ENCODE measurements around the gene TTLL5.

TTLL5 gene

DNA sequence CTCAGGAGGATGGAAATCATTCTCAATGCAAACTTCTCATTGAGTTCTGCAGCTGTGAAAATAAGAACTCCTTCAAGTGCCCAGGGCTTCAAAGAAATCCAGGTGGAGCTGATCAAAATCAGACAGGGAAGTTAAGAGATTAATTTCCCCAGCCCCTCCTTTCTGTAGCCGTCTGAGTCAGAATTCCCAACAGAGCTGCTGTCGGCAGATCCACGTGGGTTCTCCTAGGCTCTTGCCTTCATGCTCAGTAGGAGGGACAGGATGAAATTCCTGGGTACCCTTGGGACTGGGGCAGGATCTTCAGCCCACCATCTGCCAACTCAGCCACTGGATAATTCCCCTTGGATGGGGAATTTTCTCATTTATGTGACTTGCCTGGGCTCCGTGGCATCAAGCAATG lies 307.4 kb downstream of the TTLL5 start:
- TF ChIP-seq TEAD4 (IDR thresholded peaks at IDR 0.05) (no peak), RAD21 (IDR thresholded peaks at IDR 0.05; ENCODE audit: low read depth) (no peak), CEBPB (IDR thresholded peaks at IDR 0.05) (no peak), YY1 (IDR thresholded peaks at IDR 0.05; ENCODE audit: low read depth) (no peak)
- TF ChIP-seq, protein P1, sequence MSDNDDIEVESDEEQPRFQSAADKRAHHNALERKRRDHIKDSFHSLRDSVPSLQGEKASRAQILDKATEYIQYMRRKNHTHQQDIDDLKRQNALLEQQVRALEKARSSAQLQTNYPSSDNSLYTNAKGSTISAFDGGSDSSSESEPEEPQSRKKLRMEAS (IDR thresholded peaks at IDR 0.05) = no peak
- TF ChIP-seq, protein P2, sequence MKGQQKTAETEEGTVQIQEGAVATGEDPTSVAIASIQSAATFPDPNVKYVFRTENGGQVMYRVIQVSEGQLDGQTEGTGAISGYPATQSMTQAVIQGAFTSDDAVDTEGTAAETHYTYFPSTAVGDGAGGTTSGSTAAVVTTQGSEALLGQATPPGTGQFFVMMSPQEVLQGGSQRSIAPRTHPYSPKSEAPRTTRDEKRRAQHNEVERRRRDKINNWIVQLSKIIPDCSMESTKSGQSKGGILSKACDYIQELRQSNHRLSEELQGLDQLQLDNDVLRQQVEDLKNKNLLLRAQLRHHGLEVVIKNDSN (IDR thresholded peaks at IDR 0.05) = no peak

DNA sequence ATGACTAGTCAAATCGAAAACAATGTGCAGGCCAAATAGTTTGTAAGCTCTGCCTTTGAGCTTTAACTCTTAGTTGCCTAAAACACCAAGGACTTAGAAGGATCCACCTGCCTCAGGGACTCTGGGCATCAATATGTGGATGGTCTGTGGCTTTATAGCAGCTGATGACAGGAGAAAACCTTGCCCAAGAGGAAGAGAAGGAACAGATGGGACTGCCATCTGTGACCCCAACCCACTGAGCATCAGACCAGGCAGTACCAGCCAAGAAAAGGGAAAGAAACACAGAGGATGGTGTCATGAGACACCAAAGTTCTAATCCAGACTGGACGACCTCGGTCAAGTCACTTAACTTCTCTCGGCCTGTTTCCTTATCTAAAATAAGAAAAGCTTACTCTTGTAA lies 308.1 kb downstream of the TTLL5 start:
- TF ChIP-seq CEBPB (IDR thresholded peaks at IDR 0.05) = no peak
- no peak for TF ChIP-seq ZBTB7A (IDR thresholded peaks at IDR 0.05; ENCODE audit: low read depth)
- TF ChIP-seq TEAD4 (IDR thresholded peaks at IDR 0.05) = no peak
- no peak for TF ChIP-seq NFIC (IDR thresholded peaks at IDR 0.05)
- TF ChIP-seq, protein P1 (IDR thresholded peaks at IDR 0.05) = no peak
- TF ChIP-seq, protein P2 (IDR thresholded peaks at IDR 0.05) = no peak
- no peak for TF ChIP-seq TAF1 (IDR thresholded peaks at IDR 0.05; ENCODE audit: low read depth)
- TF ChIP-seq YY1 (IDR thresholded peaks at IDR 0.05; ENCODE audit: low read depth) = no peak
- TF ChIP-seq EGR1 (IDR thresholded peaks at IDR 0.05) = no peak
- TF ChIP-seq FOXM1 (IDR thresholded peaks at IDR 0.05; ENCODE audit: borderline replicate concordance, low read depth) = no peak
- no peak for TF ChIP-seq RAD21 (IDR thresholded peaks at IDR 0.05; ENCODE audit: low read depth)
- no peak for TF ChIP-seq TCF12 (IDR thresholded peaks at IDR 0.05; ENCODE audit: low read depth)
- TF ChIP-seq, protein P3, sequence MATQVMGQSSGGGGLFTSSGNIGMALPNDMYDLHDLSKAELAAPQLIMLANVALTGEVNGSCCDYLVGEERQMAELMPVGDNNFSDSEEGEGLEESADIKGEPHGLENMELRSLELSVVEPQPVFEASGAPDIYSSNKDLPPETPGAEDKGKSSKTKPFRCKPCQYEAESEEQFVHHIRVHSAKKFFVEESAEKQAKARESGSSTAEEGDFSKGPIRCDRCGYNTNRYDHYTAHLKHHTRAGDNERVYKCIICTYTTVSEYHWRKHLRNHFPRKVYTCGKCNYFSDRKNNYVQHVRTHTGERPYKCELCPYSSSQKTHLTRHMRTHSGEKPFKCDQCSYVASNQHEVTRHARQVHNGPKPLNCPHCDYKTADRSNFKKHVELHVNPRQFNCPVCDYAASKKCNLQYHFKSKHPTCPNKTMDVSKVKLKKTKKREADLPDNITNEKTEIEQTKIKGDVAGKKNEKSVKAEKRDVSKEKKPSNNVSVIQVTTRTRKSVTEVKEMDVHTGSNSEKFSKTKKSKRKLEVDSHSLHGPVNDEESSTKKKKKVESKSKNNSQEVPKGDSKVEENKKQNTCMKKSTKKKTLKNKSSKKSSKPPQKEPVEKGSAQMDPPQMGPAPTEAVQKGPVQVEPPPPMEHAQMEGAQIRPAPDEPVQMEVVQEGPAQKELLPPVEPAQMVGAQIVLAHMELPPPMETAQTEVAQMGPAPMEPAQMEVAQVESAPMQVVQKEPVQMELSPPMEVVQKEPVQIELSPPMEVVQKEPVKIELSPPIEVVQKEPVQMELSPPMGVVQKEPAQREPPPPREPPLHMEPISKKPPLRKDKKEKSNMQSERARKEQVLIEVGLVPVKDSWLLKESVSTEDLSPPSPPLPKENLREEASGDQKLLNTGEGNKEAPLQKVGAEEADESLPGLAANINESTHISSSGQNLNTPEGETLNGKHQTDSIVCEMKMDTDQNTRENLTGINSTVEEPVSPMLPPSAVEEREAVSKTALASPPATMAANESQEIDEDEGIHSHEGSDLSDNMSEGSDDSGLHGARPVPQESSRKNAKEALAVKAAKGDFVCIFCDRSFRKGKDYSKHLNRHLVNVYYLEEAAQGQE (IDR thresholded peaks at IDR 0.05; ENCODE audit: low read depth) = no peak
- no peak for TF ChIP-seq EP300 (IDR thresholded peaks at IDR 0.05; ENCODE audit: borderline replicate concordance)
- no peak for TF ChIP-seq CREB1 (IDR thresholded peaks at IDR 0.05; ENCODE audit: low read depth)

DNA sequence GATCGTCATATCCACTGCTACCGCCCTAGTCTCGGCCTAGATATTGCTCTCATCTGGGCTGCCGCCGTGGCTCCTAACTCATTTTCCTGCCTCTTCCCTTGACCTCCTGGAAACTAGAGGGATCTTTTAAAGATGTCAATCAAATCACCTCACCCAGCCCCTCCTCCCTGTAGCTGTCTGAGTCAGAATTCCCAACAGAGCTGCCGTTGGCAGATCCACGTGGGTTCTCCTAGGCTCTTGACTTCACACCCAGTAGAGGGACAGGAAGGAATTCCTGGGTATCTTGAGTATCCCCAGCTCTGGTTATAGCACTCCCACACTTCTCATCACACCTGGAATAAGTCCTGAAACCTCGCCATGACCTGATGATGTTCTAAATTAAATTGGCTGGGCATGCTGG lies 308.8 kb downstream of the TTLL5 start:
- no peak for TF ChIP-seq TCF12 (IDR thresholded peaks at IDR 0.05; ENCODE audit: low read depth)
- TF ChIP-seq TAF1 (IDR thresholded peaks at IDR 0.05; ENCODE audit: low read depth) = no peak
- TF ChIP-seq, protein P3 (IDR thresholded peaks at IDR 0.05; ENCODE audit: low read depth) = no peak
- no peak for TF ChIP-seq EGR1 (IDR thresholded peaks at IDR 0.05)
- TF ChIP-seq, protein P1 (IDR thresholded peaks at IDR 0.05) = no peak
- TF ChIP-seq FOXM1 (IDR thresholded peaks at IDR 0.05; ENCODE audit: borderline replicate concordance, low read depth) = no peak
- no peak for TF ChIP-seq TEAD4 (IDR thresholded peaks at IDR 0.05)
- TF ChIP-seq CEBPB (IDR thresholded peaks at IDR 0.05) = no peak
- TF ChIP-seq RAD21 (IDR thresholded peaks at IDR 0.05; ENCODE audit: low read depth) = no peak
- TF ChIP-seq, protein P2 (IDR thresholded peaks at IDR 0.05) = no peak
- no peak for TF ChIP-seq NFIC (IDR thresholded peaks at IDR 0.05)
- no peak for TF ChIP-seq EP300 (IDR thresholded peaks at IDR 0.05; ENCODE audit: borderline replicate concordance)
- no peak for TF ChIP-seq YY1 (IDR thresholded peaks at IDR 0.05; ENCODE audit: low read depth)
- no peak for TF ChIP-seq CREB1 (IDR thresholded peaks at IDR 0.05; ENCODE audit: low read depth)
- no peak for TF ChIP-seq ZBTB7A (IDR thresholded peaks at IDR 0.05; ENCODE audit: low read depth)

DNA sequence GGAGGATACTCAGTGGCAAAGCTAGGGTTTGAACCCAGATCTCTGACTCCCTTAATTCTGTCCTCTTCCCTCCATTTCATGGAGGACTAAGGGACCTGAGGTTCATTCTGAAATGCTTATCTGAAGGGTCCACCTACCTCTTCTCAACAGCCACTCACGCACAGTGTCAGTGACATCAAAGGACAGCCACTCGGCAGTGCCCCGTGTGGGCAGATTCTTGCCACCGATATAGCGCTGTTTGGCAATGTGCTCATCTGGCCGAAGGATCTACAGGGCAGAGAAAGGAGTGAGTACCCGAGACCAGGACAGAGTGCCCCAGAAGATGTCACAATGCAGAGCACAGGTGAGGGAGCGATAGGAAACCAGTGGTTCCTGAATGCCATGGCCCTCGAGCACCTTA lies 309.9 kb downstream of the TTLL5 start:
- TF ChIP-seq, protein P1 (IDR thresholded peaks at IDR 0.05) = no peak
- TF ChIP-seq, protein P3 (IDR thresholded peaks at IDR 0.05; ENCODE audit: low read depth) = no peak
- no peak for TF ChIP-seq CREB1 (IDR thresholded peaks at IDR 0.05; ENCODE audit: low read depth)
- TF ChIP-seq EP300 (IDR thresholded peaks at IDR 0.05; ENCODE audit: borderline replicate concordance) = no peak
- TF ChIP-seq NFIC (IDR thresholded peaks at IDR 0.05) = no peak
- no peak for TF ChIP-seq RAD21 (IDR thresholded peaks at IDR 0.05; ENCODE audit: low read depth)
- TF ChIP-seq ZBTB7A (IDR thresholded peaks at IDR 0.05; ENCODE audit: low read depth) = no peak
- TF ChIP-seq YY1 (IDR thresholded peaks at IDR 0.05; ENCODE audit: low read depth) = no peak
- TF ChIP-seq EGR1 (IDR thresholded peaks at IDR 0.05) = no peak
- TF ChIP-seq TAF1 (IDR thresholded peaks at IDR 0.05; ENCODE audit: low read depth) = no peak
- TF ChIP-seq TCF12 (IDR thresholded peaks at IDR 0.05; ENCODE audit: low read depth) = no peak
- no peak for TF ChIP-seq TEAD4 (IDR thresholded peaks at IDR 0.05)
- TF ChIP-seq, protein P2 (IDR thresholded peaks at IDR 0.05) = no peak
- TF ChIP-seq FOXM1 (IDR thresholded peaks at IDR 0.05; ENCODE audit: borderline replicate concordance, low read depth) = no peak
- TF ChIP-seq CEBPB (IDR thresholded peaks at IDR 0.05) = no peak
